Activated CD4-positive, CD25-positive, alpha-beta regulatory T cell treated with anti-CD3 and anti-CD28 coated beads, Interleukin-2, amount 50 U/mL, for 72 hours (primary cell): ENCODE data around the gene ANO7.
"Not testable (repeated sequence)": the region's sequence is repeated elsewhere in the genome, so short reads cannot be mapped to it uniquely, and the experiment has no call there.

Experiments used
- DNase-seq: peaks from one replicate; pipeline ENCODE4 v3.0.0; 2021

The ANO7 gene

DNA sequence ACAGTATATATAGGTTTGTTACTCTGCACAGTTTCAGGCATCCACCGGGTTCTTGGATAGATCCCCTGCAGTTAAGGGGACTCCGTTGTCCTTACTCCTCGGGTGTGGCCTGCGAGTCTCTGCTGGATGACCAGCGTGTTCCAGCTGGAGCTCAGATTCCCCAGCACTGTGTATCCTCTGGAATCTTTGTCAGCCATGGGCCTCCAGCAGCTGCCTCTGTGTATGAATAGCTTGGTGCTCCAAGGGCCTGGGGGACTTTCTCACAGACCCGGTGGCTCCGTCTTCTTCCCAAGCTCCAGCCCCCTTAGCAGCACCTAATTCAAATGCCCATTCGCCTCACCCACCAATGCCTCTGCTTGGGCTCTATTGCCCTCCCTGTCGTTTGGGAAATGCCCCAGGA, 6.3 kb downstream of the ANO7 start:
- no peak for DNase-seq

- no peak for DNase-seq
These were observed 7.1 kb downstream of the ANO7 start for GRCh38 chr2:241195506-241196130.

DNA sequence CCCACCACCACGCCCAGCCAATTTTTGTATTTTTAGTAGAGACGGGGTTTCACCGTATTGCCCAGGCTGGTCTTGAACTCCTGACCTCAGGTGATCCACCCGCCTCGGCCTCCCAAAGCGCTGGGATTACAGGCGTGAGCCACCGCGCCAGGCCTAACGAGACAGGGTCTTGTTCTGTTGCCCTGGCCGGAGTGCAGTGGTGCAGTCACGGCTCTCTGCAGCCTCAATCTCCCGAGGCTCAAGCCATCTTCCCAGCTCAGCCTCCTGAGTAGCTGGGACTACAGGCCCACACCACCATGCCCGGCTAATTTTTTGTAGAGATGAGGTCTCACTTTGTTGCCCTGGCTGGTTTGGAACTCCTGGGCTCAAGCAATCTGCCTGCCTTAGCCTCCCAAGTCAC, 8.8 kb downstream of the ANO7 start:
- DNase-seq = not testable (repeated sequence)

DNA sequence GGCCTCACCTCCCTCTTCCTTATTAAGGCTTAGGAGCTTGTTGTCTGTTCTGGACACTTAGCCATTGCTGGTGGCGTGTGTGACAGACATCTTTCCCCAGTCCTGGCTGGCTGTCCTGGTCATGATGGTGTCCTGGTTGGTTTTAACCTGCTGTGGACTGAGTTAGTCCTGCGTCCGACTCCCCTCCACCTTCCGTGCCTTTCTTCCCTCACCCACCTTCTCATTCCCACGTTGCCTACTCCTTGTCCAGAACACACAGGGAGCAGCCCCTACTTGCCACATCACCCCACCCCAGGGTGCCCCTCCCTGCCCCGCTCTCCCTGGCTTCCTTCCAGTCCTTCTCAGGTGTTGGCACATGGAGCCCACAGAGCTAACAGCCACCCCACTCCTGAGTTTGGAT, 9.5 kb downstream of the ANO7 start:
- DNase-seq = no peak

- DNase-seq = no peak
These were observed 10.2 kb downstream of the ANO7 start for GRCh38 chr2:241198381-241199279.

DNA sequence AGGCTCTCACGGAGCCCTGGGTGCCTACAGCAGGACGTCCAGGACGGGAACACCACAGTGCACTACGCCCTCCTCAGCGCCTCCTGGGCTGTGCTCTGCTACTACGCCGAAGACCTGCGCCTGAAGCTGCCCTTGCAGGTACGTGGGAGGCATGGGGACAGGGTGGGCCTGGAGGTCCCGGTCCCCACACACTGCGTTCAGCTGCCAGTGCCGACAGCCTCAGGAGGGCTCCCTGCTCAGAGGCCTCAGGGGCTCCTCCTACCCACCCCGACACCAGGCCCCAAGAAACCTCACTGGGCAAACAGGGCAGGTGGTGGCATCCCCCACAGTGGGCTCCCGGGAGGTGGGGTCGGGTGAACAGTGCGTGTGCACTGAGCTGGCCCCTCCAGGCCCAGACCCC, 10.8 kb downstream of the ANO7 start:
- no peak for DNase-seq

DNA sequence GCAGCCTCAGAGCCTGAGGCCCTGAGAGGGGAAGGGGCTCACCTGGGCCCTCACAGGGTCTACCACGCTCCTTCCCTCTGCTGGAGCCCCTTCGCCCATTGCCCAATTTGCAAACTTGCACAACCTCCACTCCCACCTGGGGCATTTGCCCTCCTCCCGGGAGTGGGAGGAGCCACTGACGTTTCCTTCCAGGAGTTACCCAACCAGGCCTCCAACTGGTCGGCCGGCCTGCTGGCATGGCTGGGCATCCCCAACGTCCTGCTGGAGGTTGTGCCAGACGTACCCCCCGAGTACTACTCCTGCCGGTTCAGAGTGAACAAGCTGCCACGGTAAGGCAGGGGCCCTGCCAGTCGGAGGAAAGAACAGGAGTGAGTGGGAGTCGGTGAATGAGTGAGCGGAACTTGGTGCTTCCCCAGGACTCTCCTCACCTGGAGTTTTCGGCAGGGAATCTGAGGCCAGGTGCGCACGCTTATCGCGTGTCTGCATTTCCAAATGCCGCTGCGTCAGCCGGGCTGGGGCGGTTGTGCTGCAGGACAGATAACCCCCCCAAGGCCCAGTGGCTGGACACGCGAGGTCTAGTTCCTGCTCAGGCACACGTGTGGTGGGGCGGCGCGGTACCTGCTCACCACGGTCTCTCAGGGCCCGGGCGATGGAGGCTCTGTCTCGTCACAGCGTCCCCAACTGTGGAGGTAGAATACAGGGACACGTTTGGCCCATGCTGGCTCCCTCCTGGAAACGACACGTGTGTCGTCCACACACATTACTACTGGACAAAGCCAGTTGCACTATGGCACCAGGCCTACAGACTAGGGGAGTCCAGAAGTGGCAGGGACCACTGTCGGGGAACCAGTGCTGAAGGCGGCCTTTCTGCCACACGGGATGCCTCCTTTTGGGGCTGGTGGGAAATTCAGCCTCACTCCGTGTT, 11.7 kb downstream of the ANO7 start:
- no peak for DNase-seq

GRCh38 chr2:241200822-241201395, 12.4 kb downstream of the ANO7 start:
- DNase-seq = no peak

GRCh38 chr2:241201445-241202267, 13.2 kb downstream of the ANO7 start:
- no peak for DNase-seq

DNA sequence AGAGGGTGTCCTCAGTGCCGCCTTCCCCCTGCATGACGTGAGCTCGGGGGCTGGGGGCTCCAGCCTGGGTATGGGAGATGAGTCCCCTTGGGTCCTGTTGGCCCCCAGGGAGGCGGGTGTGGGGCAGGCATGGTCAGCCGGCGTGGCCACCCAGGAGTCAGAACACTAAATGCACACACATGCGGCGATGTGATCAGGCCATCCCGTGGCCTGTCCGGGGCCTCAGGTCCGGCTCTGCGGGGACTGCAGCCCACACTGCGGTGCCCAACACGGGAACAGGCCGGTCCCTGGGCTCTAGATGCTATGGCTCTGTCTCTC, 13.8 kb downstream of the ANO7 start:
- no peak for DNase-seq

GRCh38 chr2:241202681-241203080, 14.2 kb downstream of the ANO7 start:
- DNase-seq = no peak

DNA sequence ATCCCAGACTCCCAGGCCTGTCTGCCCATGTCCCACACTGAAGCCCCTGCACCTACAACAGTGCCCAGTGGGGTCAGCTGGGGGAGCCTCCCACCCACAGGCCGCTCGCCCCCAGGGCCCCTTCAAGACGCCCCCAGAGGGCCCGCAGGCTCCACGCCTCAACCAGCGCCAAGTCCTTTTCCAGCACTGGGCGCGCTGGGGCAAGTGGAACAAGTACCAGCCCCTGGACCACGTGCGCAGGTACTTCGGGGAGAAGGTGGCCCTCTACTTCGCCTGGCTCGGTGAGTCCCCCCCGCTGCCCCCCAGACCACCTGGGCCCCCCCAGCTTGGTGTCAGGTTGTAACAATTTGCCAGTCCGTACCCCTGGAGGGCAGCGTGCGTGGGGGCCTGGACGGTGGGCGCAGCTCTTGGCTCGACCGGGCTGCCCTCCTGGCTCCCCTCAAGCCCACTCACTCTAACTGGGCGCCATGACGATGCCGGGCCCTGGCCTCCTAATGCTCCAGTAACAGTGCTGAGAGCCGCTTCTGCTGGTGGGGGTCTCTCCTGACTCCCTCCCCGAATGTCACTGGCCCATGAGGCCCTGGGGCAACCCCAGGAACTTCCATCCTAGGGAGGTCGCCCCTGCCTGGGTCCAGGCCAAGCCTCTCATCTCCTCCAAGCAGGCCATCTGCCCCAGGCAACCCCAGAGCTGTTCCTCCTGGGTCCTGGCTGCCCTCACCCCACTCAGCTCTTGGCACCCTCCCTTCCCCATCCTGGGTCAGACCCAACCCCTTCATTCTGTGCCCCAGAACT, 14.9 kb downstream of the ANO7 start:
- DNase-seq = no peak

DNA sequence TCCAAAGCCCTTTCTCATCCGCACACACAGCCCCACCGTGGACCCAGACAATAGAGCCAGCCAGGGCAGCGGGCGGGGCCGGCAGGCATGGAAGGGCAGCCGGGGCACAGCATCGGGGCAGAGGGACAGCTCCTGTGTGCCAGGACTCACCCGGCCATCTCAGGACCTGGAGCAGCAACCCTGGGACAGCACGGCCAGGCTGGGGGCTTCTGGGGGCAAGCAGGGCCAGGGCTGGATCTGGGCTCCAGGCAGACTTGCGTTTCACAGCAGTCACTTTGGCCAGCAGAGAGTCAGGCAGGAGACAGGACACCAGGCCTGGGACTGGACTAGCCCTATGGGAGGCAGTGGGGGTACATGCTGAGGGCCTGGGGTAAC, 15.5 kb downstream of the ANO7 start:
- DNase-seq = no peak

GRCh38 chr2:241204490-241204889, 16.0 kb downstream of the ANO7 start:
- no peak for DNase-seq

GRCh38 chr2:241205086-241205485, 16.6 kb downstream of the ANO7 start:
- DNase-seq = no peak

GRCh38 chr2:241207151-241207550, 18.7 kb downstream of the ANO7 start:
- DNase-seq = no peak

DNA sequence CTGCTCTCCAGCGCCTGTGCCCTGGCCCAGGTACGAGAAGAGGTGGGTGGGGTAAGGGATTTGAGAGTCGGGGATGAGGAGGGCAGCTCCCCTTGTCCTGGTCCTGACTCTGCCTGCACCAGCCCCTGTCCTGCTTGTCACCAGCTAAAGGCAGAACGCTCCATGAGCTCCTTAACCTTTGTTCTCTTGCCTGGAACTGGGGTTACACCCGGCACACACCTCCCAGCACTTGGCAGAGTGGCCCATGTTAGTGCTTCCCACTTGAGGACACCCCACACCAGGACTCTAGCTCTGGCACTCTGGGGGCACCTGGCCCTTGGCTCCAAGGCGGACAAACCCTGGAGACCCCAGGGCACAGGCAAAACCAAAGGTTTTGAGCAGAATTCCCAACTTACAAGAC, 19.2 kb downstream of the ANO7 start:
- DNase-seq = no peak

GRCh38 chr2:241208058-241208457, 19.6 kb downstream of the ANO7 start:
- DNase-seq = no peak

- no peak for DNase-seq
These were observed 20.8 kb downstream of the ANO7 start for GRCh38 chr2:241209271-241209670.

DNA sequence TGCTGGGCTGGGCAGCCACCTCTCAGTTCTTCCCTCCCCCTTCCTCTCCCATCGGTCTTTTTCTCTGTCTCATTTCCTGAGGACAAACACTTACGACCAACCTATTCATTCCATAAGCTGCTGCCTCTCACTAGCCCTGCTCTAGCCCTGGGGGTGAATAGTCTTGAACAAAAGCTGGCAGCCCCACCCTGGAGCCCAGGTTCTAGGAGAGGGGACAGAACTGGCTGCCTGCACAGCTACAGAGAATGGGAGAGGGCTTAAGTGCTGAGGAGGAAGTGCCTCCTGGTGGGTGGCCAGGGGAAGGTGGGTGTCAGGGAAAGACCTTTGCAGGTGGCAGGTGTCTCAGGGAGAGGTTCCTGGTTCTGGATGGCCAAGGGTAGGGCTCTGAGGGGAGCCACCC, 22.8 kb downstream of the ANO7 start:
- DNase-seq = no peak

DNA sequence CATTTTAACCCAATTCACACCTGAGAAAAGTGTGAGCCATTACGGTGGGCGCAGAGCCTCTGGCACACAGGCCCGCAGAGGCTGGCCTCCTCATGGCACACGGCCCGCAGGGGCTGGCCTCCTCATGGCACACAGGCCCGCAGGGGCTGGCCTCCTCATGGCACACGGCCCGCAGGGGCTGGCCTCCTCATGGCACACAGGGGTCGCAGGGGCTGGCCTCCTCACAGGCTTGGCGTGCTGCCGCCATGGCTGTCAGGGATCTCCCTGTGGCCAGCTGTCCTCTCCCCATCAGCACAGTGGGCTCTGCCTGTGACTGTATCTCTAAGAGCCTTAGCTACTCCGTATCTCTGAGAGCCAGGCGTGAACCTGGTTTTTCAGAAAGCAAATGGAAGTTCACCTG, 24.6 kb downstream of the ANO7 start:
- no peak for DNase-seq

- DNase-seq = no peak
These were observed 25.1 kb downstream of the ANO7 start for GRCh38 chr2:241213567-241213966.
